SU-DHL-6 (cell line): ENCODE data around the gene C1QTNF6.

ENCODE experiments used
- H2AFZ ChIP-seq: fragments of 200-600 bp; sonication (generic); 2 replicates; pipeline ENCODE4 v1.6.1; 2014; ENCODE audit warnings: low read depth, mild to moderate bottlenecking, moderate library complexity, mixed read lengths, antibody characterized with exemption, low read length; ENCODE audit not compliant: severe bottlenecking
- H3F3A ChIP-seq: fragments of 200-600 bp; shearing (Covaris generic); 2 replicates; pipeline ENCODE4 v1.6.0; 2016; ENCODE audit warnings: antibody characterized with exemption, mild to moderate bottlenecking; ENCODE audit not compliant: insufficient read depth
- H3K27ac ChIP-seq: fragments of 200-600 bp; sonication (generic); 2 replicates; pipeline ENCODE4 v1.5.1; 2016; ENCODE audit warnings: low read depth, mild to moderate bottlenecking, low read length, moderate library complexity, mixed read lengths
- H3K27me3 ChIP-seq: fragments of 200-600 bp; sonication (generic), shearing (Covaris generic); 2 replicates; pipeline ENCODE4 v1.6.0; 2014; ENCODE audit warnings: mild to moderate bottlenecking, low read length
- H3K36me3 ChIP-seq: fragments of 200-600 bp; sonication (generic); 2 replicates; pipeline ENCODE4 v1.6.1; 2014; ENCODE audit warnings: mild to moderate bottlenecking, low read length, mixed read lengths
- H3K4me2 ChIP-seq: fragments of 300-600, 200-600 bp; shearing (Covaris generic), sonication (generic); 2 replicates; pipeline ENCODE4 v1.6.0; 2014; ENCODE audit warnings: low read length, low read depth, mild to moderate bottlenecking; ENCODE audit not compliant: poor library complexity, severe bottlenecking
- H3K4me3 ChIP-seq: fragments of 200-600 bp; sonication (generic); 2 replicates; pipeline ENCODE4 v1.5.1; 2014; ENCODE audit warnings: antibody characterized with exemption, low read length, mild to moderate bottlenecking, mixed read lengths; ENCODE audit not compliant: insufficient read depth, poor library complexity, severe bottlenecking
- H3K79me2 ChIP-seq: fragments of 200-600 bp; sonication (generic); 2 replicates; pipeline ENCODE4 v1.6.1; 2014; ENCODE audit warnings: mild to moderate bottlenecking, low read length, moderate library complexity; ENCODE audit not compliant: insufficient read depth
- H3K9ac ChIP-seq: fragments of 200-600 bp; sonication (generic); 2 replicates; pipeline ENCODE4 v1.7.0; 2014; ENCODE audit warnings: mild to moderate bottlenecking, low read length
- H3K9me2 ChIP-seq: fragments of 200-600 bp; sonication (generic); replicated peaks from 2 replicates; pipeline ENCODE4 v1.6.1; 2014; ENCODE audit warnings: low read length; ENCODE audit not compliant: insufficient read depth
- H3K9me3 ChIP-seq: fragments of 200-600 bp; sonication (generic); 2 replicates; pipeline ENCODE4 v1.6.1; 2014; ENCODE audit warnings: low read length, mixed read lengths; ENCODE audit not compliant: insufficient read depth
- H4K20me1 ChIP-seq: fragments of 200-600 bp; sonication (generic); 2 replicates; pipeline ENCODE4 v1.6.1; 2014; ENCODE audit warnings: low read depth, mild to moderate bottlenecking, antibody characterized with exemption, low read length, moderate library complexity, mixed read lengths
- CTCF ChIP-seq: fragments of 200-600 bp; sonication (generic); IDR thresholded peaks from one replicate; pipeline ENCODE4 v1.5.1; 2017; ENCODE audit warnings: antibody characterized with exemption, mild to moderate bottlenecking, low read length, moderate library complexity; ENCODE audit not compliant: insufficient read depth, poor library complexity, severe bottlenecking
- EZH2phosphoT487 ChIP-seq: fragments of 200-600 bp; sonication (generic), shearing (Covaris generic); conservative IDR thresholded peaks from 2 replicates; pipeline ENCODE4 v1.6.1; 2018; ENCODE audit warnings: mild to moderate bottlenecking, antibody characterized with exemption, low read length, moderate library complexity, mixed read lengths

C1QTNF6 gene

DNA sequence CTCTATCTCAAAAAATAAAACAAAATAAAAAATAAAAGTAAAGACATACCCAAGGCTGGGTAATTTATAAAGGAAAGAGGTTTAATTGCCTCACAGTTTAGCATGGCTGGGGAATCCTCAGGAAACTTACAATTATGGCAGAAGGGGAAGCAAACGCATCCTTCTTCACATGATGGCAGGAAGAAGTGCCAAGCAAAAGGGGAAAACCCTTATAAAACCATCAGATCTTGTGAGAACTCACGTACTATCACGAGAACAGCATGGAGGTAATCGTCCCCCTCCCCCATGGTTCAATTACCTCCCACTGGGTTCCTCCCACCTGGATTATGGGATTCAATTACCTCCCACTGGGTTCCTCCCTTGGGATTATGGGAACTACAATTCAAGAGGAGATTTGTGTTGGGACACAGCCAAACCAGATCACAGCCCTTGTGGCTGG, 32.5 kb upstream of the C1QTNF6 start:
- no peaks in the 10 kb centered on the region for H3K9me3 ChIP-seq
- no peaks in the 10 kb centered on the region for H4K20me1 ChIP-seq
- H3K9ac ChIP-seq: no peak overlapping the region
- H2AFZ ChIP-seq: no peak overlapping the region
- no peak for TF ChIP-seq CTCF
- TF ChIP-seq EZH2phosphoT487: no peak
- no peaks in the 10 kb centered on the region for H3K27me3 ChIP-seq
- no peak overlapping the region for H3K4me3 ChIP-seq
- H3K27ac ChIP-seq: no peak overlapping the region
- H3K9me2 ChIP-seq: no peaks in the 10 kb centered on the region
- H3K36me3 ChIP-seq: 0 out of 2 replicates have a peak, but pooled peaks cover 5% of the 10 kb centered on the region
- H3F3A ChIP-seq: peaks cover 39% of the 10 kb centered on the region
- H3K79me2 ChIP-seq: no peaks in the 10 kb centered on the region
- H3K4me2 ChIP-seq: peak overlapping the region; percentile 41

- Histone ChIP-seq H3K27ac (peak overlapping the region; percentile 80), H3K9me2 (no peaks in the 10 kb centered on the region), H3F3A (peaks cover 31% of the 10 kb centered on the region), H3K9me3 (no peaks in the 10 kb centered on the region), H3K36me3 (no peaks in the 10 kb centered on the region), H3K4me3 (no peak overlapping the region), H3K4me2 (peak overlapping the region; percentile 41), H3K79me2 (no peaks in the 10 kb centered on the region), H3K9ac (peak overlapping the region; percentile 36; the same call in 1 of the 2 replicates), H4K20me1 (no peaks in the 10 kb centered on the region), H2AFZ (no peak overlapping the region), H3K27me3 (no peaks in the 10 kb centered on the region)
- no peak for TF ChIP-seq CTCF
- TF ChIP-seq EZH2phosphoT487: no peak
Measured at GRCh38 chr22:37219533-37219932, 31.5 kb upstream of the C1QTNF6 start.

GRCh38 chr22:37218771-37219411, 30.8 kb upstream of the C1QTNF6 start:
- Histone ChIP-seq H3K4me2 (peak overlapping the region; percentile 41), H2AFZ (no peak overlapping the region), H3K27me3 (no peaks in the 10 kb centered on the region), H3K9me2 (no peaks in the 10 kb centered on the region), H3K9me3 (no peaks in the 10 kb centered on the region), H3K27ac (peak overlapping the region; percentile 80), H3K4me3 (no peak overlapping the region), H3K79me2 (no peaks in the 10 kb centered on the region), H4K20me1 (no peaks in the 10 kb centered on the region), H3K9ac (peak overlapping the region; percentile 36; the same call in 1 of the 2 replicates), H3F3A (peaks cover 31% of the 10 kb centered on the region), H3K36me3 (no peaks in the 10 kb centered on the region)
- TF ChIP-seq CTCF (no peak), EZH2phosphoT487 (no peak)
